Astrocyte (in vitro differentiated cells and primary cell): ENCODE measurements around the gene GRAP.

ENCODE experiments used
- EZH2 ChIP-seq: IDR thresholded peaks from 2 replicates; pipeline ENCODE4 v1.6.1; 2012; ENCODE audit warnings: mild to moderate bottlenecking, low read length, inconsistent platforms; ENCODE audit not compliant: insufficient read depth
- TF ChIP-seq, protein P1 (sequence below): IDR thresholded peaks from 2 replicates; pipeline ENCODE4 v1.5.1; 2011; ENCODE audit warnings: low read depth, mild to moderate bottlenecking, inconsistent platforms, low read length, moderate library complexity; ENCODE audit not compliant: insufficient read depth

GRCh38 chr17:18978050-18978449 is 68.7 kb downstream of the GRAP start:
- TF ChIP-seq, protein P1, sequence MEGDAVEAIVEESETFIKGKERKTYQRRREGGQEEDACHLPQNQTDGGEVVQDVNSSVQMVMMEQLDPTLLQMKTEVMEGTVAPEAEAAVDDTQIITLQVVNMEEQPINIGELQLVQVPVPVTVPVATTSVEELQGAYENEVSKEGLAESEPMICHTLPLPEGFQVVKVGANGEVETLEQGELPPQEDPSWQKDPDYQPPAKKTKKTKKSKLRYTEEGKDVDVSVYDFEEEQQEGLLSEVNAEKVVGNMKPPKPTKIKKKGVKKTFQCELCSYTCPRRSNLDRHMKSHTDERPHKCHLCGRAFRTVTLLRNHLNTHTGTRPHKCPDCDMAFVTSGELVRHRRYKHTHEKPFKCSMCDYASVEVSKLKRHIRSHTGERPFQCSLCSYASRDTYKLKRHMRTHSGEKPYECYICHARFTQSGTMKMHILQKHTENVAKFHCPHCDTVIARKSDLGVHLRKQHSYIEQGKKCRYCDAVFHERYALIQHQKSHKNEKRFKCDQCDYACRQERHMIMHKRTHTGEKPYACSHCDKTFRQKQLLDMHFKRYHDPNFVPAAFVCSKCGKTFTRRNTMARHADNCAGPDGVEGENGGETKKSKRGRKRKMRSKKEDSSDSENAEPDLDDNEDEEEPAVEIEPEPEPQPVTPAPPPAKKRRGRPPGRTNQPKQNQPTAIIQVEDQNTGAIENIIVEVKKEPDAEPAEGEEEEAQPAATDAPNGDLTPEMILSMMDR, result no peak
- no peak for TF ChIP-seq EZH2
